DND-41 (cell line): Measurements from ENCODE around the gene ATP9A.

Experiments used
- CTCF ChIP-seq: IDR thresholded peaks from 2 replicates; pipeline ENCODE4 v1.5.1; 2012; ENCODE audit warnings: borderline replicate concordance, low read length, moderate library complexity, mild to moderate bottlenecking; ENCODE audit not compliant: poor library complexity, severe bottlenecking; ENCODE audit errors: extremely low read depth
- EZH2 ChIP-seq: IDR thresholded peaks from 3 replicates; pipeline ENCODE4 v1.6.1; 2012; ENCODE audit warnings: borderline replicate concordance, low read depth, mild to moderate bottlenecking, moderate library complexity, low read length, inconsistent platforms; ENCODE audit not compliant: severe bottlenecking

- peak; percentile 50 for TF ChIP-seq CTCF
- TF ChIP-seq EZH2, result no peak
These were observed 173.1 kb downstream of the ATP9A start for GRCh38 chr20:51595058-51595532.
